Calu3 (cell line): ENCODE data around the gene ANXA8. TPM values are rescaled to one million over a fixed set of nuclear protein-coding genes. Genes with fewer than 3 reads are reported as not detected.
"Not testable (repeated sequence)": the region's sequence is repeated elsewhere in the genome, so short reads cannot be mapped to it uniquely, and the experiment has no call there.

Experiments
- BruUV-seq: library from RNA; stranded (reverse); fragments of 400-500 nt; replicated peaks from 2 replicates; lab custom pipeline; 2021; lab: Mats Ljungman, UMichigan
- CTCF ChIA-PET: fragments of 300-600 bp; sonication (Branson Sonifier 250); formaldehyde crosslinking; loops from one replicate; lab custom pipeline; 2022; ENCODE audit warnings: antibody characterized with exemption; lab: Charles Lee
- DNase-seq: peaks from one replicate; pipeline ENCODE4 v3.0.0; 2022
- H3K27ac Mint-ChIP-seq: one replicate; pipeline ENCODE4 v1.8.0; 2022; ENCODE audit warnings: mixed read lengths; ENCODE audit not compliant: unreplicated experiment
- H3K27me3 Mint-ChIP-seq: one replicate; pipeline ENCODE4 v1.8.0; 2022; ENCODE audit warnings: mixed read lengths; ENCODE audit not compliant: unreplicated experiment
- H3K36me3 Mint-ChIP-seq: one replicate; pipeline ENCODE4 v1.8.0; 2022; ENCODE audit warnings: mild to moderate bottlenecking, moderate library complexity, mixed read lengths; ENCODE audit not compliant: insufficient read depth, unreplicated experiment
- H3K4me1 Mint-ChIP-seq: one replicate; pipeline ENCODE4 v1.8.0; 2022; ENCODE audit warnings: mild to moderate bottlenecking, low read depth, mixed read lengths; ENCODE audit not compliant: unreplicated experiment
- H3K4me3 Mint-ChIP-seq: one replicate; pipeline ENCODE4 v1.8.0; 2022; ENCODE audit warnings: mild to moderate bottlenecking, low read depth, moderate library complexity, mixed read lengths; ENCODE audit not compliant: unreplicated experiment
- H3K9me3 Mint-ChIP-seq: one replicate; pipeline ENCODE4 v1.8.0; 2022; ENCODE audit warnings: low read depth, mixed read lengths; ENCODE audit not compliant: unreplicated experiment
- intact Hi-C: fragments of 100-400 bp; cut with micrococcal nuclease; formaldehyde crosslinking; loops from one replicate; pipeline ENCODE4 v1.10.0; 2022; ENCODE audit not compliant: unreplicated experiment
- total RNA-seq: library from RNA; stranded (reverse); gene quantifications from 2 replicates; pipeline ENCODE4 v1.2.3, GENCODE V29; 2022

Gene ANXA8
- total RNA-seq, 1 experiment from 2014 or later: 1.1 TPM

GRCh38 chr10:47481182-47481766 is 2.6 kb downstream of the ANXA8 start:
- H3K4me1 Mint-ChIP-seq, H3K9me3 Mint-ChIP-seq, H3K4me3 Mint-ChIP-seq, H3K27me3 Mint-ChIP-seq, H3K27ac Mint-ChIP-seq, BruUV-seq, CTCF ChIA-PET, intact Hi-C loops, H3K36me3 Mint-ChIP-seq: not testable (repeated sequence)
- peak; percentile 32 for DNase-seq

GRCh38 chr10:47480133-47480532 is 3.8 kb downstream of the ANXA8 start:
- CTCF ChIA-PET, H3K36me3 Mint-ChIP-seq, DNase-seq, H3K27ac Mint-ChIP-seq, H3K4me1 Mint-ChIP-seq, BruUV-seq, H3K27me3 Mint-ChIP-seq, H3K9me3 Mint-ChIP-seq, intact Hi-C loops, H3K4me3 Mint-ChIP-seq: not testable (repeated sequence)

DNA sequence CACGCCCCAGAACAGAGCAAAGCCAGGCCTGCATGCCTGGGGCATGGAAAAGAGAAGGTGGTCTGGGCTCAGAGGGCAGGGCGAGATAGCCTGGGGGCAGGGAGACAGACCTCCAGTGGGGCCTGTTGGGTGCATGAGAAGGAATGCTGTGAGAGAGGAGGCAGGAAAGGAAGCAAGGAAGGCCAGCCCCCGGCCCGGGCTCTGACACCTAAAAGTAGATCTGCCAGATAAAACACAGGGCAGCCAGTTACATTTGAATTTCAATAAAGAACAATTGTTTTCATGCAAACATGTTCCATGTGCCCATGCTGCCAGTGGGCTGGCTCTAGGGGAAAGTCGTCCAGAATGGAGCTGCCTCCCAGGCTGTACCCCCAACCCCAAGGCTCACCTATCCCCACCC is 5.8 kb downstream of the ANXA8 start:
- H3K27ac Mint-ChIP-seq, H3K4me3 Mint-ChIP-seq, DNase-seq, H3K36me3 Mint-ChIP-seq, intact Hi-C loops, H3K27me3 Mint-ChIP-seq, CTCF ChIA-PET, H3K9me3 Mint-ChIP-seq, BruUV-seq, H3K4me1 Mint-ChIP-seq: not testable (repeated sequence)

DNA sequence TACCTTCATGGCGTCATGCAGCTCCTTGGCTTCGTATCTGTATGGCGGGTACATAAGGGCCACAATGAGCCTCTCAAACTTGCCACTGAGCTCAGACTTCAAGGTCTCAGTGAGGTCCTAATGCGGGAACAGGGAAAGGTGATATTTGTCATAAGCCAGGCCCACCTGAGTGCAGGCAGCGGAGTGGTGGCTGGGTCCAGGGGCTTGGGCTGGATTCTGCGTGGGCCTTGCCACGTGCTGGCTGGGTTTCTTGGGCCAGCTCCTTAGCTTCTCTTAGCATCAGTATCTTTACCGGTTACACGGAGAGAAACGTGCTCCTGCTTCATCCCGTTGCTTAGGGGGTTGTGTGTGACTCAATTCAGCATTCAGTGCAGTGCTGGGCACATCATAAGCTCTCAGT is 6.8 kb downstream of the ANXA8 start:
- BruUV-seq, H3K9me3 Mint-ChIP-seq, CTCF ChIA-PET, H3K4me1 Mint-ChIP-seq, DNase-seq, H3K36me3 Mint-ChIP-seq, H3K27ac Mint-ChIP-seq, intact Hi-C loops, H3K4me3 Mint-ChIP-seq, H3K27me3 Mint-ChIP-seq: not testable (repeated sequence)

DNA sequence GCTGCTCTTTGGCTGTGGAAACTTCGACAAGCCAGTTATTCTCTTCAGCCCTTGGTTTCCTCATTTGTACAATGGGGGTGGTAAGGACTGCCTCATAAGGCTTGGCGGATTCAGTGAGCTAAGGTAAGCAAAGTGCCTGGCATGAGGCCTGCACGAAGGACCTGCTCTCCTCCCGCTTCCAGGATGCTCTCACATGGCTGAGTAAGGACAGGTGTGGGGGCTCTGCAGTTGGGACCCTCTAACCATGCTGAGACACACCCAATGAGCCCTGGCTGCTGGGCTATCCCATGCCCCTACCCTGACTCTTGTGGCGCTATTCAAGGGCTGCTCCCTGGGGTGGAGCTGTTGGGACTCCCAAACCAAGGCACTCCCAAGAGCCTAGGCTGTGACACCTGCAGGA is 8.8 kb downstream of the ANXA8 start:
- H3K36me3 Mint-ChIP-seq, H3K4me3 Mint-ChIP-seq, H3K4me1 Mint-ChIP-seq, BruUV-seq, H3K9me3 Mint-ChIP-seq, CTCF ChIA-PET, intact Hi-C loops, DNase-seq, H3K27ac Mint-ChIP-seq, H3K27me3 Mint-ChIP-seq: not testable (repeated sequence)

DNA sequence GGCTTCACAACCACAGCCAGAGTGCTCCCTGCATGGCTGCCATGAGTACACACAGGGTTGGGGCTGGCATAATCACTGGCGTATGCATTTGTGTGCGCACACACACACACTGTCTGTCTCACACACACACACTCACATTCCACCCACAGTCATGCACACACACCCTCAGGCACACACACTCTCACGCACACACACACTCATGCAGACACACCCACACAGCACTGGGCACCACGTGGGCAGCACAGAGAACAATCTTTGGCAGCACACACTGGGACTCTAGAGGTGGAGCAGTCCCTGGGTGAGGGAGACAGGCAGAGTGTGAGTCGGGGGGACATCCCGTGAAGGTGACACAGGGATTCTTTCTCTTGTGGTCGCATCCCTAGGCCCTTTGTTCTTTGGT is 10.4 kb downstream of the ANXA8 start:
- H3K4me1 Mint-ChIP-seq, H3K9me3 Mint-ChIP-seq, BruUV-seq, CTCF ChIA-PET, H3K4me3 Mint-ChIP-seq, DNase-seq, H3K27me3 Mint-ChIP-seq, H3K36me3 Mint-ChIP-seq, intact Hi-C loops, H3K27ac Mint-ChIP-seq: not testable (repeated sequence)

DNA sequence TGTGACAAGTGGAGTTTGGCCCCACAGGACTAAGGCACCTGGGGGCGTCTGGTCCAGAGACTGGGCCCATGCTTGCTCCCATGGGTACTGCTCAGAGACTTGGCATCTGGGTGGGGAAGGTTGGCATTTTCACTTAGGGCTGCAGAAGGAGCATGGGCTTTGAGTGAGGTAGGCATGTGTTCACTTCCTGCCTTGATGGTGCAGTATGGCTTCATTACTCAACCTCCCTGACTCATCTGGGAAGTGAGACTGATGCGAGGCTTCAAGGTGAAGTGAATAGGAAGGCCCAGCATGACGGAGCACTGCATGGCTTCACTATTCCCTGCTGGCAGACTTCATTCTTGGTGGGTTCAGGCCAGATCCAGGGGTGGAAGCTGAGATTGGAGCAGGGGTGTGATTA is 11.3 kb downstream of the ANXA8 start:
- CTCF ChIA-PET, intact Hi-C loops, H3K4me3 Mint-ChIP-seq, DNase-seq, H3K9me3 Mint-ChIP-seq, H3K27ac Mint-ChIP-seq, H3K27me3 Mint-ChIP-seq, H3K4me1 Mint-ChIP-seq, BruUV-seq, H3K36me3 Mint-ChIP-seq: not testable (repeated sequence)

DNA sequence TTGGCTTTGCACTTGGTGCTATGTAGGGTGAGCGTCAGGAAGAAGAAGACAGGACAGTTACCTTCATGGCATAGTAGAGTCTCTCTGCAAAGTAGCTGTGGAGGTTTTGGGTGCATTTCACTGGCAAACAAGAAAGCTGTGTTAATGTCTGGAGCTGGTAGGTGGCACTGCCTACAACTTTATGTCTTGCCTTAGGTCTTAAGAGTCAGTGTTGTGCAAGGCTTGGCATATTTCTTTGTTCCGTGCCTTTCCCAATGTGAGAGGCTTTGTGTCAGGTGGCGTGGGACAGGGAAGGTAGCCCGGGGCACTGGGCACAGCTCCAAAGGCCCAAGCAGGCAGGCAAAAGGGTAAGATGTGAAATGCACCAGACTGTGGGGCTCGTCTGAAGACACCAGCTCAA is 11.8 kb downstream of the ANXA8 start:
- intact Hi-C loops, H3K4me1 Mint-ChIP-seq, BruUV-seq, H3K27me3 Mint-ChIP-seq, CTCF ChIA-PET, H3K27ac Mint-ChIP-seq, H3K36me3 Mint-ChIP-seq, H3K4me3 Mint-ChIP-seq, H3K9me3 Mint-ChIP-seq, DNase-seq: not testable (repeated sequence)

DNA sequence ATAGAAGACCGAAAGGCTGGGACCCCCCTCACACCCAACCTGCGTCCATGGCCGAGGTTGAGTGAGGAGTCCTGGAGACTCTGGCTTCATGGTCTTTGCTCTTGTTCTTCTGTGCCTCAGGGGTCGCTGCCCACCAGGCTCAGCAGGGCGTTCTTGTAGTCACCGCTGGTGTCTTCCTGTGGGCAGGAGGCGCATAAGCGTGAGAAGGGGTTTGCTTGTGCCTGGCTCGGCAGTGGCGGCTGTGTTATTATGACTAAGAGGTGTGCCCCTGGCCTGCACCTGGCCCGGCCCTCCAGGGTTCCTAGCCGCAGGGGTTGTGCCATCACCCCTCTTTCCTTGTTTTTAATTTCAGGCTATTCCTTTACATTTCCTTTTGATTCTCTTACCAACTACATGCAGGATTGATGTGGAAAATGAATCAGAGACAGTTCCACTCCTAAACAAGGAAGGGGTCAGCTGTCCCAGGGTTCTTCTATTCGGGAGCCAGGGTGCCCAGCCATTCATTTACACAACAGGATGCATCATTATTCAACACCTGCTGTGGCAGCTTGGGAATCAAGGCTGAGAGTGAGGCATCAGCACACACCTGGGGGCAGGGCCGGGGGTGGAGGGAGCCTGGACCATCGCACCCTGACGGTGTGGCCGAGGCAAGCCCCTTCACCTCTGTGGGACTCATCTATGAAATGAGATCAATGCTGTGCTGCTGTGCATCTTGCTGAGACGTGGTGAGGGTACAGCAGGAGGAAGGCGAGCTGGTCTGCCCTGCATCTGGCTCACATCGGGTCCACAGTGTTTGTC is 15.0 kb downstream of the ANXA8 start:
- H3K36me3 Mint-ChIP-seq, H3K9me3 Mint-ChIP-seq, H3K27ac Mint-ChIP-seq, H3K27me3 Mint-ChIP-seq, BruUV-seq, intact Hi-C loops, CTCF ChIA-PET, DNase-seq, H3K4me1 Mint-ChIP-seq, H3K4me3 Mint-ChIP-seq: not testable (repeated sequence)

GRCh38 chr10:47467957-47468356 is 16.0 kb downstream of the ANXA8 start:
- BruUV-seq, DNase-seq, CTCF ChIA-PET, H3K27me3 Mint-ChIP-seq, H3K36me3 Mint-ChIP-seq, H3K4me1 Mint-ChIP-seq, intact Hi-C loops, H3K27ac Mint-ChIP-seq, H3K4me3 Mint-ChIP-seq, H3K9me3 Mint-ChIP-seq: not testable (repeated sequence)
